Stimulated activated CD8-positive, alpha-beta memory T cell treated with anti-CD3 and anti-CD28 coated beads, Interleukin-12 subunit alpha, Interleukin-12 subunit beta, amount 100 ng/mL, for 24 hours (primary cell): ENCODE data around the gene MS4A15.
"Not testable (repeated sequence)": the region's sequence is repeated elsewhere in the genome, so short reads cannot be mapped to it uniquely, and the experiment has no call there.

Source experiments
- DNase-seq: peaks from one replicate; pipeline ENCODE4 v3.0.0-alpha.2; 2020; ENCODE audit errors: extremely low read depth

MS4A15 gene

GRCh38 chr11:60756307-60757032 is at the start of gene MS4A15:
MS4A15 (plus strand) TSS chr11:60756867; CDS start chr11:60763734, 6,867 bp downstream.
- no peak for DNase-seq

DNA sequence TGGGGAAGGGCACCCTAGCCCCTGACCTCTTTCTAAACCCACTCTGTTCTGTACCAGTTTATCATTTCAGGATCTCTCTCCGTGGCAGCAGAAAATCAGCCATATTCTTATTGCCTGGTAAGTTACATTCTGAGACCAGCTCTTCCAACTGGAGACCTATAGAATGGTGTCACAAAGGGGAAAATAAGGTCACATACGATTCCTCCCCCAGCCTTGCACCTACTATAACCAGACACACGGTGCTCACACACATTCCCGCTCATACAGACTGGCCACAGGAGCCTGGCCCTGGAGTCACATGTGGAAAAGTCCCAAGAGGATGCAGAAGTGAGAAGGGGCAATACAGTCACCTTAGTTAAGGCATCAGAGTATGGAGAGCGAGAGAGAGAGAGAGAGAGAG is 49.7 kb upstream of the MS4A15 start:
- no peak for DNase-seq

- DNase-seq: no peak
Observed at GRCh38 chr11:60710482-60710881, 46.2 kb upstream of the MS4A15 start.

DNA sequence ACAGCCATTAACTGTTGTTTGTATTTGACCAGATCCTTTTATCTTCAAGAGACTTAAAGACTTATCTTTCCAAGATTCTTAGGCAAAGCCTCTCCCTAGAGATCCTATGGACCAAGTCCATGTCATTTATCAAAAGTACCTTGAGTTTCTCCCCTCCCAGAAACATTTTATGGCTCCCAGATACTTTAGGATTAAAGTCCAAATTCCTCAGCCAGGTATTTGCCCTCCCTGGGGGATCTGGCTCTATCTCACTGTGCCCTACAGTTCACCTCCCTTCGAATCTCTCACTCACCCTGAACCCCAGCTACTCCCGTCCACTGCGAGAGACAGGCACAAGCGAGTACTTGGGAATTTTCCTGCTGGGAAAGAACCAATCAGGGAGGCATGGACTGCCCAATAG is 45.4 kb upstream of the MS4A15 start:
- no peak for DNase-seq

GRCh38 chr11:60713423-60713822 is 43.2 kb upstream of the MS4A15 start:
- DNase-seq: not testable (repeated sequence)

- DNase-seq: no peak
Observed at GRCh38 chr11:60717956-60718355, 38.7 kb upstream of the MS4A15 start.

- no peak for DNase-seq
Observed at GRCh38 chr11:60718524-60719316, 37.9 kb upstream of the MS4A15 start.

GRCh38 chr11:60719391-60719790 is 37.3 kb upstream of the MS4A15 start:
- no peak for DNase-seq

DNA sequence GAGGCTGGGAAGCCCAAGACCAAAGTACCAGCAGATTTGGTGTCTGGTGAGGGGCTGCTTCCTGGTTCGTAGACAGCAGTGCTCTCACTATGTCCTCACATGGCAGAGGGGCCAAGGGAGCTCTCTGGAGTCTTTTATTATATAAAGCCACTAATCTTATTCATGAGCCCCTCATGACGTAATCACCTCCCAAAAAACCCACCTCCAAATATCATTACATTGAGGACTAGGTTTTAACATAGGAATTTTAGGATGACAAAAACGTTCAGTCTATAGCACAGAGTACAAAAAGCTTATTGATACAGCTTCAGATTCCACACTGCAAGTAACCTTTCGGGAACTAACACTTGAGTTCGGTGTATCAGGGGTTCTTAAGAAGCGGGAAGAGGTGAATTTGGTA is 36.2 kb upstream of the MS4A15 start:
- DNase-seq: no peak

GRCh38 chr11:60724420-60724819 is 32.2 kb upstream of the MS4A15 start, which contains the start of gene MS4A18:
MS4A18 (plus strand) TSS chr11:60724720.
- no peak for DNase-seq

- no peak for DNase-seq
Observed at GRCh38 chr11:60725592-60725991, 31.1 kb upstream of the MS4A15 start.

GRCh38 chr11:60731586-60731985 is 25.1 kb upstream of the MS4A15 start:
- no peak for DNase-seq

- DNase-seq: no peak
Observed at GRCh38 chr11:60734279-60734678, 22.4 kb upstream of the MS4A15 start.

DNA sequence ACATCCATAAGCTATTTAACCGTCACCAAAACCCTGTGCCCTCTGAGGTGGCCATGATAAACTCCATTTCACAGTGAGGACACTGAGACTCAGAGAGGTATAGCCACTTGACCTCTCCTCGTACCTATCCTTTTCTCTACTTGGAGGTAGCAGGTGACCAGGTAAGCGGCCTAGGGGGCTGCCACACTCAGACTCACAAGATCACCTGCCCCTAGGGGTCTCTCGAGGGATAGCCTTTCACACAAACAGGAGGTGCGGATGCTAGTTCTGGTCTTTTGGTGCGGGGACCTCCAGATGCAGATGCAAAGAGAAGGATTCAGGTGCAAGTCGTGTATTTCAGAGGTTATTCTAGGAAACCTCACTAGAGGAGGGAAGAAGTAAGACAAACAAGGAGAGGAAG is 17.6 kb upstream of the MS4A15 start:
- DNase-seq: no peak

DNA sequence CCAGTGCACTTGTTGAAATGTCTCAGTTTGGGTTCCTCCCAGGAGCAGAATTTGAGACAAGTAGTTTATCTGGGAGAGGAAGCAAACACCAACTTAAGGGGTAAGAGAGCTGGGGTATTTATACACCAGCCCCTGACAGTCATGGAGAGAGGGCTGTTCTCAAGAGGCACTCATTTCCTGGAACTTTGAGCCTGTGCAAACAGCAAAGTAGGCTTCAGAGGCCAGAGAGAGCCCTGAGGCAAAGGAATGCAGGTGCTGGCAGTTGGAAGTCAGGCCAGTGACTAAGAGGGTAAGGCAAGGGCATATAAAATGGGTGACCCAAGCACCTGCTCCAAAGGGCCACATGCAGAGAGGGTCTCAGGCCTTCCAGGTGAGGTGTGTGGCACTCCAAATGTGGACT is 16.1 kb upstream of the MS4A15 start:
- DNase-seq: no peak

DNA sequence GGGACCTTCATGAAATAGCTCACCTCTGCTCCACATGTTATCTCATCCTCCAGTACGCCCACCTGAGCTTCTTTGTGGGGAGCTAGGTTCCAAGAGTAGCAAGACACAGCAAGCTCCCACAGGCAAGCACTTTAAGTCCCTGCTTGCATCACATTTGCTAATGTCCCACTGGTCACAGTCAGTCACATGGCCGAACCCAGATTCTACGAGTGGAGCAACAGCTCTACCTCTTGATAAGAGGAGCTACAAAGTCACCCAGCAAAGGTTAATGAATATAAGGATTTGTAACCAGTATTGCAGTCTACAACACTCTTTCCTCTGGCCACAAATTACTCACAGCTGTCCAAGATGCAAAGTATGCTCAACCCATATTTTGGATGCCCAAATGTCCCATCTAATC is 15.2 kb upstream of the MS4A15 start:
- no peak for DNase-seq

- no peak for DNase-seq
Observed at GRCh38 chr11:60743058-60743457, 13.6 kb upstream of the MS4A15 start.

DNA sequence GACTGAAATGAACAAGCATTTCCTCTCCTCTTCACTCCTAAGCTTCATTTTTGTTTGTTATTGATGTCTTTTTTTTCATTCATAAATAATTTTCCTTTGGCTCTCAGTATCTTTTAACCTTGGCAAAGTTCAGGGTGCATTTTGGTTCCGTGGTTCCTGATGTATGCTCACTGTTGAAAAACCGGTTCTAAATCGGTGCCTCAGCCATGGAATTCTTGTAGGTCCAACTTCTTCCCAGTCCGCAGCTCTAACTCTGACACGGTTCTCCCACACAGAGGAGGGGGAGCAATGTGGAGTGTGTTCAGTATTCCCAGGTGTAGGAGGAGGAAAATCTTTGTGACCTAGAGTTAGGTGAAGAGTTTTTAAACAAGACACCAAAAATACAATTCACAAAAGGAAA is 12.6 kb upstream of the MS4A15 start:
- DNase-seq: no peak

DNA sequence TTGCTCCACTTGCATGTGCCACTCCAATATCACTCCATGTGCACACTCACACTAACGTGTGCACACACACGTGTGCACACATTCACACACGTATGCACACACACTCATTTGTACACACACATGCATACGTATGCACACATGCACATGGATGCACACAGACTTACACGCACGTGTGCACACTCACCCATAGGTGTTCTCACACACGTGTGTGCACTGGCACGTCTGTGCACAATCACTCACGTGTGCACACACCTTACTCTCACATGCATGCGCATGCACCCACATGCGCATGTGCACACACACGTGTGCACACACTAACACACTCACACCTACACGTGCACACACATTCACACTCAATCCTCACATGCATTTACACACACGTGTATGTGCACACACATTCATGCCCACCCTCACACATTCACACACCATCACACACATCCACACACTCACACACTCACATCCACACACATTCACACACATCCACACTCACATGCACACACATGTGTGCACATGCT is 9.3 kb upstream of the MS4A15 start:
- no peak for DNase-seq

GRCh38 chr11:60748225-60748624 is 8.4 kb upstream of the MS4A15 start:
- no peak for DNase-seq

DNA sequence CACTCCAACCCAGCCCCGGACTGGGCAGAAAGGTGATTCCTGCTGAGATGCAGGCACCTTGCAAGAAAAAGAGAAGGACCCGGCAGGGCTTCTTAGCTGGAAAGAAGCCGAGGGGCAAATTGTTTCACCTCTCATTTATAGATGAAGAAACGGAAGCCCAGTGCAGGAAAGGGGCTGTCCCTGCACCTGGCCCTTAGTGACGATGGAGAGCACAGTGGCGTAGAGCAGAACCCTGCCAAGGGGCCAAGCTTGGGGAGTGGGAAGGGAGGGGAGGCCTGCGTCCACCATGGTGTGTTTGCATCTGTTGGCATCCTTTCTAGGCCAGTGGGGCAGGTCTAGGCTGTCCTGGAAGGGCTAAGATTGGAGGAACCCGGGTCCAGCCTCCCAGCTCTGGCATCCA is 7.8 kb upstream of the MS4A15 start:
- no peak for DNase-seq

GRCh38 chr11:60750911-60751310 is 5.8 kb upstream of the MS4A15 start:
- DNase-seq: no peak

DNA sequence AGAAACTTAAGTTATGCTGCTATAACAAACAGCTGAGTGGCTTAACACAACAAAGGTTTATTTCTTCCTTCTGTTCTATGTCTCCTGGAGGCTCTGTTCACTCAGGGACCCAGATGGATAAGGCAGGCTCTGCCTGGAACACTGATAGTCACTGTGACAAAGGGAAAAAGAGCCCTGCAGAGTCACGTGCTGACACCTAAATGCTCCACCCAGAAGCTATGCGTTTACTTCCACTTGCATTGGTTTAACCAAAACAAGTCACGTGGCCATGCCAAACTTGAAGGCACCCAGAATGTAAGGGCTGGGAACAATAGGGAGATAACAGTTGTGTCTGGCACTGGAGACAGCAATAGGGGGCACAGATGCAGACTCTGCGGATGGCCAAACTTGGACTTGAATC is 3.4 kb upstream of the MS4A15 start:
- DNase-seq: no peak
